SK-N-MC (cell line): Measurements from ENCODE around the gene AFTPH.

ENCODE experiments used
- EZH2 ChIP-seq: fragments of 200-600 bp; sonication (generic); IDR thresholded peaks from one replicate; pipeline ENCODE4 v1.6.1; 2017; ENCODE audit warnings: antibody characterized with exemption
- FOXP2 ChIP-seq: optimal IDR thresholded peaks from 2 replicates; pipeline ENCODE3; 2011; ENCODE audit warnings: mild to moderate bottlenecking, moderate library complexity; ENCODE audit not compliant: insufficient read depth; ENCODE audit errors: extremely low read length, control extremely low read depth
- POLR2AphosphoS5 ChIP-seq: IDR thresholded peaks from 2 replicates; pipeline ENCODE4 v1.6.1; 2012; ENCODE audit warnings: mild to moderate bottlenecking, low read depth, low read length, borderline replicate concordance

DNA sequence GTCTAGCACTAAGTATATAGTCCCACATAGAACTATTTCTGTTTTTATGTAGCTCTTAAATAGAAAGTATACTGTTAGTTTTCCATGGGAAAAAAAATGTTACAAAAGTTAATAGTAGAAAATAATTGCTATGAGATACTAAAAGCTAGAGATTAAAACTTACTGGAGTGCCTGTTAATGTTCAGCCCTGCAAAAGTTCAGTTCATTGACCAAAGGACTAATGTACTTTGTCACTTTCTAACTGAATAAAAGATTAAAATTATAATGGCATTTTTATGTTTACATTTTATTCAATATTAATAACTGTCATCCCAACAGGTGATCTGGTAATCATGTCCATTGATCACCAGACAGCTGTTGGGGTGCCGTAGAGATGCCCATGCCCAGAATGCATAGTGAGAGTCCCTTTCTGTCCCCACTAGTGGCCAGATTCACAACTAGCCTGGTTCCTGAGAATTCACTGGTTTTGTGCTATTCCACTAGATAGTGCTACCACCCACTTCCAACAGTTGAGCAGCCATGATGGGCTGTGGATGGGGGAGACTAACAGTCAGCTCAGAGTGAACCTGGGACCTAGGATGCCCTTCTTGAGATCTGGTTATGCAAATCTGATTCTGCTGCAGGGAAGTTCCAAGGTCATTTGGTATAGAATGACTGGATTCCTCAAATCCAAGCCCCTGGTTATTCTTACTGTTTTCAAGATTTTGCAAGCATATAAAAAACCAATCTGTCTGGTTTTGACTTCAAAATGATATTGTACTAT lies 57.8 kb downstream of the AFTPH start:
- TF ChIP-seq POLR2AphosphoS5 (no peak), EZH2 (no peak), FOXP2 (no peak)
